HepG2 (cell line): ENCODE measurements around the gene EVI5. TPM values are rescaled to one million over a fixed set of nuclear protein-coding genes. Genes with fewer than 3 reads are reported as not detected.

Experiments used
- FOXA1 ChIP-seq, 2 experiments: fragments of 450-650 bp in 1 of 2; sonication (generic) in 1 of 2; formaldehyde crosslinking in 1 of 2; IDR thresholded peaks; 2 replicates each; pipeline versions ENCODE4 v1.4.0 to v1.6.1; 2016 to 2020; ENCODE audit warnings: missing genetic modification reagents in 1 of 2
- NFKBIZ ChIP-seq: IDR thresholded peaks from 2 replicates; pipeline ENCODE4 v1.6.1; 2018; ENCODE audit warnings: missing genetic modification reagents, missing compliant biosample characterization
- POLR2A ChIP-seq, 2 experiments: IDR thresholded peaks; 2 replicates each; pipeline ENCODE4 v1.6.1; 2011; ENCODE audit warnings: low read depth in 2 of 2, low read length in 2 of 2, mild to moderate bottlenecking in 1 of 2, moderate library complexity in 1 of 2; ENCODE audit not compliant: insufficient read depth in 1 of 2
- SAFB2 ChIP-seq: sonication (generic); formaldehyde crosslinking; IDR thresholded peaks from 2 replicates; pipeline ENCODE4 v1.5.1; 2020; ENCODE audit warnings: missing genetic modification reagents, low read depth, mild to moderate bottlenecking, borderline replicate concordance
- TSC22D2 ChIP-seq: sonication (generic); formaldehyde crosslinking; IDR thresholded peaks from 2 replicates; pipeline ENCODE4 v1.5.1; 2020; ENCODE audit warnings: missing genetic modification reagents, mild to moderate bottlenecking, borderline replicate concordance
- ZNF30 ChIP-seq: sonication (generic); formaldehyde crosslinking; IDR thresholded peaks from 2 replicates; pipeline ENCODE4 v1.5.0; 2020; ENCODE audit warnings: mild to moderate bottlenecking, missing genetic modification reagents
- ZNF333 ChIP-seq: sonication (generic); formaldehyde crosslinking; IDR thresholded peaks from 2 replicates; pipeline ENCODE4 v1.4.0; 2020; ENCODE audit warnings: mild to moderate bottlenecking, missing genetic modification reagents, borderline replicate concordance
- ZNF546 ChIP-seq: sonication (generic); formaldehyde crosslinking; conservative IDR thresholded peaks from 2 replicates; pipeline ENCODE4 v1.8.1; 2023; ENCODE audit warnings: mild to moderate bottlenecking, missing genetic modification reagents
- ZNF749 ChIP-seq: sonication (generic); formaldehyde crosslinking; IDR thresholded peaks from 2 replicates; pipeline ENCODE4 v1.8.0; 2022; ENCODE audit warnings: mild to moderate bottlenecking, missing genetic modification reagents, moderate library complexity, borderline replicate concordance
- polyA plus RNA-seq, 8 experiments: library from polyadenylated mRNA; depleted of rRNA in 3 of 8; stranded (reverse) in 7 of 8; unstranded in 1 of 8; fragments of >200 nt; fragmentation: Illumina TruSeq in 4 of 8; extraction: Trizol in 4 of 8; gene quantifications; 2 replicates each; pipeline versions ENCODE4 v1.2.1 to v1.2.3, GENCODE V29; 2011 to 2016; ENCODE audit warnings: low read depth in 4 of 8, missing spikeins in 1 of 8, mixed read lengths in 1 of 8; ENCODE audit not compliant: insufficient read depth in 1 of 8
- total RNA-seq, 5 experiments: library from RNA; depleted of rRNA; stranded (reverse); fragments of >200 nt; fragmentation: Illumina TruSeq; extraction: Trizol; gene quantifications; 2 replicates each; pipeline ENCODE4 v1.2.3, GENCODE V29; 2016; ENCODE audit warnings: low read depth in 1 of 5
- TF ChIP-seq, protein P1 (sequence below): sonication (generic); formaldehyde crosslinking; IDR thresholded peaks from 2 replicates; pipeline ENCODE4 v1.4.0; 2020; ENCODE audit warnings: missing genetic modification reagents, mild to moderate bottlenecking, borderline replicate concordance
- TF ChIP-seq, protein P2 (sequence below): sonication (generic); formaldehyde crosslinking; IDR thresholded peaks from 2 replicates; pipeline ENCODE4 v1.4.0; 2020; ENCODE audit warnings: mild to moderate bottlenecking, missing genetic modification reagents
- TF ChIP-seq, protein P3 (sequence below): sonication (generic); formaldehyde crosslinking; IDR thresholded peaks from 2 replicates; pipeline ENCODE4 v1.4.0; 2020; ENCODE audit warnings: missing genetic modification reagents

The EVI5 gene
- total and polyA plus RNA-seq, 2 of the 13 experiments (the other 11 are each of a cell fraction or from before 2014, with no cell fraction given), result 4.0 to 12.6 TPM

DNA sequence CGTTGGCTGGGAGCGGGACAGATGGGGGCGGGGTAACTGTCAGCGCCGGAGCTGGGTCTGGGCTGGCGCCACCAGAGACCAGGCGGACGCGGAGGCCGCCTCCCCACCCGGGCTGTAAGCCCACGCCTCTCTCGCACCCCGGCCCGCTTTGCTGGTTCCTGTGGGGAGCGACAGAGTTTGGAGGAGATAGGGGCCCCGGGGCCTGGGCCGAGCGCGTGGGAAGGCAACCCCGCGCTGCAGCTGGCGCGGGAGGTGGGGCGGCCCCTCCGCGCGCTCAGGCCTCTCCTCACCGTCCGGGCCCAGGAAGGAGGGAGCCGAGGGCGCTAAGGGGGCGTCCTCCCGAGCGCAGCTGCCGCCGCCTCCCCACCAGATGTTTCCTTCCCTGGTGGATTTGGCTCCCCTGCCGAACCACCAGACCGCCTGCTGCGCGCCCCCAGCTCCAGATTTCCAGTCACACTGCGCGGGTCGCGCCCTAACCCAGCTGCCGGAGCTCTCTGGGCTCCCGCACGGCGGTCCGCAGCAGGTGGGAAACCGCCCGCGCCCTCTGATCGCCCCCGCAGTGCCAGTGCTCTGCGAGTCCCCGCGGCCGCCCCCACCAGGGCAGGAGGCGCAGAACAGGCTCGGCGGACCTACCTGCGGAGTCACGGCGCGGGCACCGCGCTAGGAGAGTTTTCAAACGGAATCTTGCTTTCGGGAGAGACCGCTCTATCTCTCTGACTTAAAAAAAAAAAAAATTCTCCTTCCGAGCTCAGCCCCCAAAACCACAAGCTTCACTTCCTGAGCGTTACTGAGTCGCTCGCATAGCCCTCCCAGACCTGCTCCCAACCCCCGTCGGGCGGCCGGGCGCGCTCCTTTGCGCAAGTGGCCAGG lies 299.3 kb downstream of the EVI5 start (continued):
- TF ChIP-seq, protein P1, sequence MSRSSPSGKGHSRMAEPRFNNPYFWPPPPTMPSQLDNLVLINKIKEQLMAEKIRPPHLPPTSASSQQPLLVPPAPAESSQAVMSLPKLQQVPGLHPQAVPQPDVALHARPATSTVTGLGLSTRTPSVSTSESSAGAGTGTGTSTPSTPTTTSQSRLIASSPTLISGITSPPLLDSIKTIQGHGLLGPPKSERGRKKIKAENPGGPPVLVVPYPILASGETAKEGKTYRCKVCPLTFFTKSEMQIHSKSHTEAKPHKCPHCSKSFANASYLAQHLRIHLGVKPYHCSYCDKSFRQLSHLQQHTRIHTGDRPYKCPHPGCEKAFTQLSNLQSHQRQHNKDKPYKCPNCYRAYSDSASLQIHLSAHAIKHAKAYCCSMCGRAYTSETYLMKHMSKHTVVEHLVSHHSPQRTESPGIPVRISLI (CRISPR knock-in tag), result no peak; the same call in 1 of the 2 replicates
- TF ChIP-seq, protein P2, sequence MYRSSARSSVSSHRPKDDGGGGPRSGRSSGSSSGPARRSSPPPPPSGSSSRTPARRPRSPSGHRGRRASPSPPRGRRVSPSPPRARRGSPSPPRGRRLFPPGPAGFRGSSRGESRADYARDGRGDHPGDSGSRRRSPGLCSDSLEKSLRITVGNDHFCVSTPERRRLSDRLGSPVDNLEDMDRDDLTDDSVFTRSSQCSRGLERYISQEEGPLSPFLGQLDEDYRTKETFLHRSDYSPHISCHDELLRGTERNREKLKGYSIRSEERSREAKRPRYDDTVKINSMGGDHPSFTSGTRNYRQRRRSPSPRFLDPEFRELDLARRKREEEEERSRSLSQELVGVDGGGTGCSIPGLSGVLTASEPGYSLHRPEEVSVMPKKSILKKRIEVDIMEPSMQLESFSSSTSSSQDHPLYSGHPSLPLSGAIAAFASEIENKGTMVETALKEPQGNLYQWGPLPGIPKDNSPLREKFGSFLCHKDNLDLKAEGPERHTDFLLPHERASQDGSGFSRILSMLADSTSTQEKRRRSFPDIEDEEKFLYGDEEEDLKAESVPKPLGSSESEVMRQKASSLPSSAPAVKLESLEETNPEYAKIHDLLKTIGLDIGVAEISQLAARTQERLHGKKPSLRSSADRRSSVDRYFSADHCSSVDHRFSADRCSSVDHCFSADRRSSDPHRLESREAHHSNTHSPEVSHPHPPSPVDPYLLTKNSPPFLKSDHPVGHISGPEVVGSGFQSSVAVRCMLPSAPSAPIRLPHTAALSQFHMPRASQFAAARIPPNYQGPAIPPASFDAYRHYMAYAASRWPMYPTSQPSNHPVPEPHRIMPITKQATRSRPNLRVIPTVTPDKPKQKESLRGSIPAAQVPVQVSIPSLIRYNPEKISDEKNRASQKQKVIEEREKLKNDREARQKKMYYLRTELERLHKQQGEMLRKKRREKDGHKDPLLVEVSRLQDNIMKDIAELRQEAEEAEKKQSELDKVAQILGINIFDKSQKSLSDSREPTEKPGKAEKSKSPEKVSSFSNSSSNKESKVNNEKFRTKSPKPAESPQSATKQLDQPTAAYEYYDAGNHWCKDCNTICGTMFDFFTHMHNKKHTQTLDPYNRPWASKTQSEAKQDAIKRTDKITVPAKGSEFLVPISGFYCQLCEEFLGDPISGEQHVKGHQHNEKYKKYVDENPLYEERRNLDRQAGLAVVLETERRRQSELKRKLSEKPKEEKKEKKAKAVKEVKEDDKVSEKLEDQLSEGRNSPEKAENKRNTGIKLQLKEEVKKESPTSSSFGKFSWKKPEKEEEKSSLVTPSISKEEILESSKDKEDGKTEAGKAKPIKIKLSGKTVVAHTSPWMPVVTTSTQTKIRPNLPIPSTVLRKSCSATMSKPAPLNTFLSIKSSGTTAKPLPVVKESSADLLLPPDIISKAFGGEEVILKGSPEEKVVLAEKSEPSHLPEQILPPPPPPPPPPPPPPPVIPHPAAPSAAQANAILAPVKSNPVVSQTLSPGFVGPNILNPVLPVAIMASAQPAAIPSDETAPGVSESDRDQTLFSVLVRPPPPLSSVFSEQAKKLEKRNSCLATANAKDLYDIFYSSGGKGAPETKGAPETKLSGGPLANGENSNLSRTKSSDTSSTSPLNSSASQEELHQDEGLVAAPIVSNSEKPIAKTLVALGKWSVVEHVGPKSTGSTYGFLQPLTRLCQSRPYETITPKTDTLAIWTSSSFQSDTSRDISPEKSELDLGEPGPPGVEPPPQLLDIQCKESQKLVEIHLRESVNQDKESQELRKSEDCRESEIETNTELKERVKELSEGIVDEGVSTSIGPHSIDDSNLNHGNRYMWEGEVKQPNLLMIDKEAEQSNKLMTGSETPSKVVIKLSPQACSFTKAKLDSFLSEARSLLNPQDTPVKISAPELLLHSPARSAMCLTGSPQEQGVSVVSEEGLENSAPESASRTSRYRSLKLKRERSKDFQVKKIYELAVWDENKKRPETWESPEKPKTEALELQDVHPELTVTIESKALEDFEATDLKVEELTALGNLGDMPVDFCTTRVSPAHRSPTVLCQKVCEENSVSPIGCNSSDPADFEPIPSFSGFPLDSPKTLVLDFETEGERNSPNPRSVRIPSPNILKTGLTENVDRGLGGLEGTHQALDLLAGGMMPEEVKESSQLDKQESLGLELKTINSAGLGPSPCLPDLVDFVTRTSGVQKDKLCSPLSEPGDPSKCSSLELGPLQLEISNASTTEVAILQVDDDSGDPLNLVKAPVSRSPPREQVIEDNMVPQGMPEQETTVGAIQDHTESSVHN, result no peak
- TF ChIP-seq FOXA1 (IDR thresholded peaks at IDR 0.05) (no peak), FOXA1 (CRISPR knock-in tag; IDR thresholded peaks at IDR 0.05) (no peak), ZNF749 (CRISPR knock-in tag) (0 out of 2 replicates have a peak, but pooled peaks have one; percentile 36), ZNF30 (CRISPR knock-in tag) (no peak), TSC22D2 (CRISPR knock-in tag) (no peak), SAFB2 (CRISPR knock-in tag) (no peak; the same call in 1 of the 2 replicates), ZNF546 (no peak), POLR2A (IDR thresholded peaks at IDR 0.05; ENCODE audit: insufficient read depth in 1 of 2, low read depth in 2 of 2, low read length in 2 of 2) (peak; percentile 48 to 56; a peak in 3 of 4 replicates), NFKBIZ (CRISPR knock-in tag) (no peak), ZNF333 (CRISPR knock-in tag) (peak; percentile 64; the same call in 1 of the 2 replicates)
- TF ChIP-seq, protein P3, sequence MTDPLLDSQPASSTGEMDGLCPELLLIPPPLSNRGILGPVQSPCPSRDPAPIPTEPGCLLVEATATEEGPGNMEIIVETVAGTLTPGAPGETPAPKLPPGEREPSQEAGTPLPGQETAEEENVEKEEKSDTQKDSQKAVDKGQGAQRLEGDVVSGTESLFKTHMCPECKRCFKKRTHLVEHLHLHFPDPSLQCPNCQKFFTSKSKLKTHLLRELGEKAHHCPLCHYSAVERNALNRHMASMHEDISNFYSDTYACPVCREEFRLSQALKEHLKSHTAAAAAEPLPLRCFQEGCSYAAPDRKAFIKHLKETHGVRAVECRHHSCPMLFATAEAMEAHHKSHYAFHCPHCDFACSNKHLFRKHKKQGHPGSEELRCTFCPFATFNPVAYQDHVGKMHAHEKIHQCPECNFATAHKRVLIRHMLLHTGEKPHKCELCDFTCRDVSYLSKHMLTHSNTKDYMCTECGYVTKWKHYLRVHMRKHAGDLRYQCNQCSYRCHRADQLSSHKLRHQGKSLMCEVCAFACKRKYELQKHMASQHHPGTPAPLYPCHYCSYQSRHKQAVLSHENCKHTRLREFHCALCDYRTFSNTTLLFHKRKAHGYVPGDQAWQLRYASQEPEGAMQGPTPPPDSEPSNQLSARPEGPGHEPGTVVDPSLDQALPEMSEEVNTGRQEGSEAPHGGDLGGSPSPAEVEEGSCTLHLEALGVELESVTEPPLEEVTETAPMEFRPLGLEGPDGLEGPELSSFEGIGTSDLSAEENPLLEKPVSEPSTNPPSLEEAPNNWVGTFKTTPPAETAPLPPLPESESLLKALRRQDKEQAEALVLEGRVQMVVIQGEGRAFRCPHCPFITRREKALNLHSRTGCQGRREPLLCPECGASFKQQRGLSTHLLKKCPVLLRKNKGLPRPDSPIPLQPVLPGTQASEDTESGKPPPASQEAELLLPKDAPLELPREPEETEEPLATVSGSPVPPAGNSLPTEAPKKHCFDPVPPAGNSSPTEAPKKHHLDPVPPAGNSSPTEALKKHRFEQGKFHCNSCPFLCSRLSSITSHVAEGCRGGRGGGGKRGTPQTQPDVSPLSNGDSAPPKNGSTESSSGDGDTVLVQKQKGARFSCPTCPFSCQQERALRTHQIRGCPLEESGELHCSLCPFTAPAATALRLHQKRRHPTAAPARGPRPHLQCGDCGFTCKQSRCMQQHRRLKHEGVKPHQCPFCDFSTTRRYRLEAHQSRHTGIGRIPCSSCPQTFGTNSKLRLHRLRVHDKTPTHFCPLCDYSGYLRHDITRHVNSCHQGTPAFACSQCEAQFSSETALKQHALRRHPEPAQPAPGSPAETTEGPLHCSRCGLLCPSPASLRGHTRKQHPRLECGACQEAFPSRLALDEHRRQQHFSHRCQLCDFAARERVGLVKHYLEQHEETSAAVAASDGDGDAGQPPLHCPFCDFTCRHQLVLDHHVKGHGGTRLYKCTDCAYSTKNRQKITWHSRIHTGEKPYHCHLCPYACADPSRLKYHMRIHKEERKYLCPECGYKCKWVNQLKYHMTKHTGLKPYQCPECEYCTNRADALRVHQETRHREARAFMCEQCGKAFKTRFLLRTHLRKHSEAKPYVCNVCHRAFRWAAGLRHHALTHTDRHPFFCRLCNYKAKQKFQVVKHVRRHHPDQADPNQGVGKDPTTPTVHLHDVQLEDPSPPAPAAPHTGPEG (CRISPR knock-in tag), result peak; percentile 54; the same call in 1 of the 2 replicates
